ENCODE data around the gene ARHGAP23. TPM values are rescaled to one million over a fixed set of nuclear protein-coding genes. Genes with fewer than 3 reads are reported as not detected.

The ARHGAP23 gene
- total and polyA plus RNA-seq, 10 of the 15 experiments (the other 5 are each of a cell fraction or from before 2014, with no cell fraction given): 0.23 to 5.8 (median 2.1) TPM

- ChIA-PET CTCF (interaction anchor here (0.9 to 1.2 kb wide), 3 partner anchors 119 to 228 kb away, joined by 3 to 5 read pairs (median 4); no protein-coding TSS in a partner anchor), POLR2A (no interaction called here), SMC1A (ENCODE audit: uncharacterized antibody, unreplicated experiment) (interaction anchor here (0.7 to 1.2 kb wide), 2 partner anchors 50 to 669 kb away, joined by 3 read pairs; no protein-coding TSS in a partner anchor), RAD21 (ENCODE audit: unreplicated experiment) (no interaction called here)
- TF ChIP-seq CBX3 (IDR thresholded peaks at IDR 0.05; ENCODE audit: borderline replicate concordance, low read depth) (no peak), TCF12 (IDR thresholded peaks at IDR 0.05; ENCODE audit: low read depth, low read length) (no peak), ZZZ3 (IDR thresholded peaks at IDR 0.05; ENCODE audit: control insufficient read depth, insufficient read length, low read depth) (no peak), IKZF2 (IDR thresholded peaks at IDR 0.05) (no peak), TAF1 (IDR thresholded peaks at IDR 0.05; ENCODE audit: borderline replicate concordance, low read depth, low read length) (no peak), SKIL (IDR thresholded peaks at IDR 0.05; ENCODE audit: low read depth, poor library complexity, severe bottlenecking) (no peak), NR2C2 (IDR thresholded peaks at IDR 0.05; ENCODE audit: borderline replicate concordance, control insufficient read depth, insufficient read length, low read depth) (no peak), RBBP5 (conservative IDR thresholded peaks at IDR 0.05) (no peak), ZBTB4 (CRISPR knock-in tag; IDR thresholded peaks at IDR 0.05) (no peak), CBFB (IDR thresholded peaks at IDR 0.05; ENCODE audit: low read depth) (no peak), FOXM1 (IDR thresholded peaks at IDR 0.05; ENCODE audit: low read depth, low read length) (no peak), CREB1 (IDR thresholded peaks at IDR 0.05; ENCODE audit: low read depth) (no peak), MTA2 (IDR thresholded peaks at IDR 0.05; ENCODE audit: low read depth) (no peak), CEBPZ (IDR thresholded peaks at IDR 0.05; ENCODE audit: low read depth, low read length) (no peak)
- TF ChIP-seq, protein P1, sequence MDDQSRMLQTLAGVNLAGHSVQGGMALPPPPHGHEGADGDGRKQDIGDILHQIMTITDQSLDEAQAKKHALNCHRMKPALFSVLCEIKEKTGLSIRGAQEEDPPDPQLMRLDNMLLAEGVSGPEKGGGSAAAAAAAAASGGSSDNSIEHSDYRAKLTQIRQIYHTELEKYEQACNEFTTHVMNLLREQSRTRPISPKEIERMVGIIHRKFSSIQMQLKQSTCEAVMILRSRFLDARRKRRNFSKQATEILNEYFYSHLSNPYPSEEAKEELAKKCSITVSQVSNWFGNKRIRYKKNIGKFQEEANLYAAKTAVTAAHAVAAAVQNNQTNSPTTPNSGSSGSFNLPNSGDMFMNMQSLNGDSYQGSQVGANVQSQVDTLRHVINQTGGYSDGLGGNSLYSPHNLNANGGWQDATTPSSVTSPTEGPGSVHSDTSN (IDR thresholded peaks at IDR 0.05; ENCODE audit: insufficient replicate concordance, low read depth, low read length): no peak
- FAIRE-seq: no peak
- H3K4me1 ChIP-seq (ENCODE audit: control insufficient read depth, insufficient read depth, low read length): peaks cover 5% of the 10 kb centered on the region; the same call in 1 of the 2 replicates
- no peak overlapping the region for H2AFZ ChIP-seq (ENCODE audit: control insufficient read depth, low read depth, low read length)
- no TSS peak for BruUV-seq (replicated peaks)
- H3K9me3 ChIP-seq (replicated peaks; ENCODE audit: control insufficient read depth, insufficient read depth, low read length): no peaks in the 10 kb centered on the region
- in situ Hi-C loops (cut with MboI) (no loop called here), intact Hi-C loops (cut with micrococcal nuclease; ENCODE audit: unreplicated experiment) (no loop called here)
- no peak overlapping the region for H3K4me3 ChIP-seq
- DNase-seq (ENCODE audit: low read depth, low spot score): no peak
- H3K9ac ChIP-seq (ENCODE audit: control insufficient read depth, insufficient read depth, low read length): no peak overlapping the region
- no peaks in the 10 kb centered on the region for H3K36me3 ChIP-seq (ENCODE audit: control insufficient read depth in 2 of 2, insufficient read depth in 2 of 2, low read length in 1 of 2)
- no peaks in the 10 kb centered on the region for H4K20me1 ChIP-seq (ENCODE audit: control insufficient read depth, insufficient read depth)
- no peak overlapping the region for H3K27ac ChIP-seq (ENCODE audit: control insufficient read depth, insufficient read depth)
- no peak overlapping the region for H3K4me2 ChIP-seq (ENCODE audit: control insufficient read depth, insufficient read depth)
- H3K79me2 ChIP-seq (ENCODE audit: control insufficient read depth, insufficient read depth, low read length): no peaks in the 10 kb centered on the region
- 68% methylated on average over 5 of the region's 5 CpGs for WGBS (ENCODE audit: insufficient coverage, insufficient replicate concordance, low lambda C conversion rate, missing lambda C conversion rate)
- H3K27me3 ChIP-seq (replicated peaks in 1 of 2; ENCODE audit: control insufficient read depth in 2 of 2, insufficient read depth in 2 of 2, low read length in 1 of 2): no peaks in the 10 kb centered on the region
- ATAC-seq: no peak
Measured at GRCh38 chr17:38439436-38439835, 11.2 kb downstream of the ARHGAP23 start.
